Measurements from ENCODE around the gene CALCOCO1.

CALCOCO1 gene

DNA sequence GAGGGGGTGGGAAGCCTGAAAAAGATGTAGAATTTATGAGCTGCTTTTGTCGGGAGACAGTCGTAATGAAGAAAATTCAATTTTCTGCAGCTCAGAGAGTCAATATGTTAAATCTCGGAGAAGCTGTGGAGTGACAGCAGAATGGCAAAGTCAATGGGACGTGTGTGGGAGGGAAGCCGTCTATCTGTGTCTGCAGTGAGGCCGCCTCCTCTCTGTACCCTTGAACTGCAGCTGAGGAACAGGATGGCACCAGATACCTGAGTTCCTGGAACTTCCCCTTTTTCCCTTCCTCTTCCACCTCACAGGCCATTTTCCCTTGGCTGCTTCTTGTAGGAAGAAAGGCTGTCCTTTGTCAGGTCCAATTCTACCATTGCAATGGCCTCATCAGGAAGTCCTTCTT, 9.3 kb upstream of the CALCOCO1 start:
- TF ChIP-seq POLR2AphosphoS5 (IDR thresholded peaks at IDR 0.05; ENCODE audit: low read depth) = no peak
- TF ChIP-seq REST (IDR thresholded peaks at IDR 0.05; ENCODE audit: insufficient replicate concordance, low read depth) = no peak
- TF ChIP-seq GABPA (IDR thresholded peaks at IDR 0.05; ENCODE audit: low read depth) = no peak
- no peak for TF ChIP-seq SPI1 (IDR thresholded peaks at IDR 0.05; ENCODE audit: borderline replicate concordance, low read depth)
- no peak for TF ChIP-seq CTCF (IDR thresholded peaks at IDR 0.05; ENCODE audit: insufficient read depth, low read length)
- H3K27me3 ChIP-seq (ENCODE audit: insufficient read depth, poor library complexity, severe bottlenecking) = peaks cover 36% of the 10 kb centered on the region
- no peak overlapping the region for H3K27ac ChIP-seq (replicated peaks)
- H3K4me3 ChIP-seq (replicated peaks; ENCODE audit: insufficient read depth, low read length) = no peak overlapping the region
- DNase-seq (ENCODE audit: low read depth in 1 of 2, low spot score in 1 of 2) = no peak

- Histone ChIP-seq H3K27me3 (ENCODE audit: insufficient read depth, poor library complexity, severe bottlenecking) (peaks cover 35% of the 10 kb centered on the region), H3K27ac (replicated peaks) (no peak overlapping the region), H3K4me3 (replicated peaks; ENCODE audit: insufficient read depth, low read length) (no peak overlapping the region)
- TF ChIP-seq POLR2AphosphoS5 (IDR thresholded peaks at IDR 0.05; ENCODE audit: low read depth) (no peak), SPI1 (IDR thresholded peaks at IDR 0.05; ENCODE audit: borderline replicate concordance, low read depth) (no peak), REST (IDR thresholded peaks at IDR 0.05; ENCODE audit: insufficient replicate concordance, low read depth) (no peak), CTCF (IDR thresholded peaks at IDR 0.05; ENCODE audit: insufficient read depth, low read length) (no peak), GABPA (IDR thresholded peaks at IDR 0.05; ENCODE audit: low read depth) (no peak)
- no peak for DNase-seq (ENCODE audit: low read depth in 1 of 2, low spot score in 1 of 2)
Measured at GRCh38 chr12:53735556-53735955, 8.3 kb upstream of the CALCOCO1 start.

DNA sequence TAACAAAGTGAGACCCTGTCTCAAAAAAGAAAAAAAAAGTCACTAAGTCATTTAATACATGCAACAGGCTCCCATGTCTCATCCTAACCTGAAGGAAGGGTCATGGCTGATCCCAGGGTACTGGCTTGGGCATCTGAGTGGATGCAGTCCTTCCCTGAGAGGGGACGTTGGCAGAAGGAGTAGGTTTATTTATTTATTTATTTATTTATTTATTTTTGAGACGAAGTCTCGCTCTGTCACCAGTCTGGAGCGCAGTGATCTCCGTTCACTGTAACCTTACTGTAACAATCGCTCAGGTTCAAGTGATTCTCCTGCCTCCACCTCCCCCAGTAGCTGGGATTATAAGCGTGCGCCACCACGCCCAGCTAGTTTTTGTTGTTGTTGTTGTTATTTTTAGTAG, 7.2 kb upstream of the CALCOCO1 start:
- H3K27ac ChIP-seq (replicated peaks) = no peak overlapping the region
- TF ChIP-seq SPI1 (IDR thresholded peaks at IDR 0.05; ENCODE audit: borderline replicate concordance, low read depth) = no peak
- no peak for TF ChIP-seq GABPA (IDR thresholded peaks at IDR 0.05; ENCODE audit: low read depth)
- no peak for TF ChIP-seq POLR2AphosphoS5 (IDR thresholded peaks at IDR 0.05; ENCODE audit: low read depth)
- TF ChIP-seq REST (IDR thresholded peaks at IDR 0.05; ENCODE audit: insufficient replicate concordance, low read depth) = no peak
- TF ChIP-seq CTCF (IDR thresholded peaks at IDR 0.05; ENCODE audit: insufficient read depth, low read length) = no peak
- no peak overlapping the region for H3K4me3 ChIP-seq (replicated peaks; ENCODE audit: insufficient read depth, low read length)
- DNase-seq (ENCODE audit: low read depth in 1 of 2, low spot score in 1 of 2) = no peak
- H3K27me3 ChIP-seq (ENCODE audit: insufficient read depth, poor library complexity, severe bottlenecking) = peaks cover 26% of the 10 kb centered on the region
